Progenitor cell of endocrine pancreas (in vitro differentiated cells): ENCODE data around the gene RBM18. TPM values are rescaled to one million over a fixed set of nuclear protein-coding genes. Genes with fewer than 3 reads are reported as not detected.

Source experiments
- DNase-seq: peaks from one replicate; pipeline ENCODE4 v3.0.0; 2021; ENCODE audit warnings: low spot score; ENCODE audit not compliant: unreplicated experiment
- H3K27ac Mint-ChIP-seq: 2 replicates; pipeline ENCODE4 v1.8.0; 2021; ENCODE audit warnings: mild to moderate bottlenecking, moderate library complexity, mixed read lengths
- H3K27me3 Mint-ChIP-seq: 2 replicates; pipeline ENCODE4 v1.8.0; 2021; ENCODE audit warnings: mixed read lengths
- H3K36me3 Mint-ChIP-seq: 2 replicates; pipeline ENCODE4 v1.8.0; 2022; ENCODE audit warnings: mixed read lengths; ENCODE audit not compliant: insufficient read depth
- H3K4me1 Mint-ChIP-seq: 2 replicates; pipeline ENCODE4 v1.8.0; 2021; ENCODE audit warnings: low read depth, mixed read lengths
- H3K4me3 Mint-ChIP-seq: 2 replicates; pipeline ENCODE4 v1.8.0; 2021; ENCODE audit warnings: low read depth, mild to moderate bottlenecking, moderate library complexity, mixed read lengths
- H3K9me3 Mint-ChIP-seq: 2 replicates; pipeline ENCODE4 v1.8.0; 2021; ENCODE audit warnings: low read depth, mixed read lengths
- total RNA-seq: library from RNA; stranded (reverse); gene quantifications from 2 replicates; pipeline ENCODE4 v1.2.1, GENCODE V29; 2021
- TF ChIP-seq, protein P1 (sequence below): fragments of 200-600 bp; sonication (generic); IDR thresholded peaks from one replicate; pipeline ENCODE4 v1.5.0; 2021; ENCODE audit warnings: antibody characterized with exemption, mild to moderate bottlenecking; ENCODE audit not compliant: unreplicated experiment

RBM18 gene
- total RNA-seq, 1 donor from 2014 or later = 23.6 TPM

DNA sequence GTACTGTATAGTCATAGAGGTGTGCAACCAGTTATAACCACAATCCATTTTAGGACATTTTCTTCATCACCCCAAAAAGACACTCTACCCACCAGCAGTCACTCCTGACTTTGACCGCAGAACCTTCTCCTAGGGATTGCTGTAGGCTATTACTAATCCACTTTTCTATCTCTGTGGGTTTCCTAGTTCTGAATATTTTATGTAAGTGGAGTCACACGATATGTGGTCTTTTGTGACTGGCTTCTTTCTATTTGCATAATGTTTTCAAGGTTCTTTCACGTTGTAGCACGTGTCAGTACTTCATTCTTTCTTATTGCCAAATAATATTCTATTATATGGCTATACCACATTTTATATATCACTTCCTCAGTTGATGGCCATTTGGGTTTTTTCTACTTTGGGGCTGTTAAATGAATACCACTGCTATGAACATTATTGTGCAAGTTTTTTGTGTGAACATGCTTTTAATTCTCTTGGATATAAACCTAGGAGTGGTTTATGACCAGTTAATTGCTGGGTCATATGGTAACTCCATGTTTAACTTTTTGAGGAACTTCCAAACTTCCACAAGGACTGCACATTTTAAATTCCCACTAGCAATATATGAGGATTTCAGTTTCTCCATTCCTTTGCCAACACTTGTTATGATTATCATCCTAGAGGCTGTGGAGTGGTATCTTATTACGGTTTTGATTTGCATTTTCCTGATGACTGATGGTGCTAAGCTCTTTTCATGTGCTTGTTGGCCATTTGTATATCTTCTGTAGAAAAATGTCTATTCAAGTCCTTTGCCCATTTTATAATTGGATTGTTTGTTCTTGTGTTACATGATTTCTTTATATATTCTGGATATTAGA, 37.8 kb upstream of the RBM18 start:
- H3K27me3 Mint-ChIP-seq = no peaks in the 10 kb centered on the region
- TF ChIP-seq, protein P1, sequence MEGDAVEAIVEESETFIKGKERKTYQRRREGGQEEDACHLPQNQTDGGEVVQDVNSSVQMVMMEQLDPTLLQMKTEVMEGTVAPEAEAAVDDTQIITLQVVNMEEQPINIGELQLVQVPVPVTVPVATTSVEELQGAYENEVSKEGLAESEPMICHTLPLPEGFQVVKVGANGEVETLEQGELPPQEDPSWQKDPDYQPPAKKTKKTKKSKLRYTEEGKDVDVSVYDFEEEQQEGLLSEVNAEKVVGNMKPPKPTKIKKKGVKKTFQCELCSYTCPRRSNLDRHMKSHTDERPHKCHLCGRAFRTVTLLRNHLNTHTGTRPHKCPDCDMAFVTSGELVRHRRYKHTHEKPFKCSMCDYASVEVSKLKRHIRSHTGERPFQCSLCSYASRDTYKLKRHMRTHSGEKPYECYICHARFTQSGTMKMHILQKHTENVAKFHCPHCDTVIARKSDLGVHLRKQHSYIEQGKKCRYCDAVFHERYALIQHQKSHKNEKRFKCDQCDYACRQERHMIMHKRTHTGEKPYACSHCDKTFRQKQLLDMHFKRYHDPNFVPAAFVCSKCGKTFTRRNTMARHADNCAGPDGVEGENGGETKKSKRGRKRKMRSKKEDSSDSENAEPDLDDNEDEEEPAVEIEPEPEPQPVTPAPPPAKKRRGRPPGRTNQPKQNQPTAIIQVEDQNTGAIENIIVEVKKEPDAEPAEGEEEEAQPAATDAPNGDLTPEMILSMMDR = no peak
- H3K4me1 Mint-ChIP-seq = peaks cover 1% of the 10 kb centered on the region
- no peak overlapping the region for H3K27ac Mint-ChIP-seq
- H3K4me3 Mint-ChIP-seq = no peak overlapping the region
- H3K36me3 Mint-ChIP-seq = peaks cover 12% of the 10 kb centered on the region
- H3K9me3 Mint-ChIP-seq = no peaks in the 10 kb centered on the region
- no peak for DNase-seq

DNA sequence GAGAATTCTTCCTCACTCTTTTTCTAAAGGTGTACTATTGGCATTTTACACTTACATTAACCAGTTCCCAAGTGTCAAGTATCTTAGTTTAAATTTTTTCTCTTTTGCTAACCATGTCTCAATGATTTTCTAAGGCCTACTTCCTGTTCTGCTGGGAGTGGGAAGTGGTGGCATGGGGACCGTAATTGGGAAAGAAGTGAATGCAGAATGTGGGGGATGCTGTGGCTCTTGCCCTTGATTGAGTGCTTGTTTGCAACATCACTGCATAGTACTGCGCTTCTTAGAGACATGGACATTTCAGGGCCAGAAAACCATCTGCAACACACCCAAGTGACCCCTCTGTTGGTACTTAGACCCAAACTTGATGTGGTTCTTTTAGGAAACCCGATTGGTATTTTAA, 32.9 kb upstream of the RBM18 start:
- Mint-ChIP-seq H3K36me3 (peaks cover 15% of the 10 kb centered on the region), H3K4me1 (no peaks in the 10 kb centered on the region), H3K4me3 (no peak overlapping the region), H3K27ac (no peak overlapping the region), H3K27me3 (no peaks in the 10 kb centered on the region), H3K9me3 (no peaks in the 10 kb centered on the region)
- TF ChIP-seq, protein P1 = no peak
- DNase-seq = no peak

DNA sequence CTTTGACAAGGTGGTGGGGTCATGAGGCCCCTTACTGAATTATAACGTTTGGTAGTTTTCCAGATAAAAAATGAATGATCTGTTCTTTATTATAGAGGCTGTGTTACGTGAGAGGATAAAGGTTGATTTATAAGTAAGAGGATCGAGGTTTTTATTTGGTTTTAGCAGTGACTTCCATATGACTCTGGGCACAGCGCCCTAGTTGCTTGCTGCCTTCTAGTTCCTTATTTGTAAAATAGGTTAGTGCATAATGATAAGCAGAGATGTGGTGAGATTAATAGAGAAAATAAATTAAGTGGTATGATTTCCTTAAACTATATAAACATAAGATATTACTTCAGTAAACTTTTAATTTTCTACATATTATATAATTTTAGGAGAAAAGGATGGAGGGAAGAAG, 29.9 kb upstream of the RBM18 start:
- Mint-ChIP-seq H3K27me3 (no peaks in the 10 kb centered on the region), H3K4me1 (no peaks in the 10 kb centered on the region), H3K27ac (no peak overlapping the region), H3K36me3 (peaks cover 15% of the 10 kb centered on the region), H3K9me3 (no peaks in the 10 kb centered on the region), H3K4me3 (no peak overlapping the region)
- no peak for DNase-seq
- TF ChIP-seq, protein P1 = no peak

DNA sequence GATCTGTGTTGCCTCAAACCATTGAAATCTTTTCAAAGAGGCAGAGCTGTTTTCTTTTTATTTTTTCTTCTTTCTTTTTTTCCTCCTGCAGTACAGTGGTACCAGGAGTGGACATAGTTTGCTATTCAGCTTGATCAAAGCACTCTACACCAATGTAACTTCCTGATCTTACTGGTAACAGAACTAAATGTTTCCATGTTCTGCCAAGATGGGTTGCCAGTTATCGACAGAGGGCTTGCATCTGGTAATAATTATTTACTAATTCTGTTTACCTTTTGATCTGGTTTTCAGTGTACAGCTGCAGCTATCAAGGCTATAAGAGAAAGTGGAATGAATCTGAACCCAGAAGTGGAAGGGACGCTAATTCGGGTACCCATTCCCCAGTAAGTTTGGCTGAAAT, 26.8 kb upstream of the RBM18 start:
- Mint-ChIP-seq H3K27me3 (no peaks in the 10 kb centered on the region), H3K4me3 (no peak overlapping the region), H3K9me3 (no peaks in the 10 kb centered on the region), H3K36me3 (peaks cover 12% of the 10 kb centered on the region), H3K27ac (no peak overlapping the region), H3K4me1 (no peaks in the 10 kb centered on the region)
- TF ChIP-seq, protein P1 = no peak
- no peak for DNase-seq

DNA sequence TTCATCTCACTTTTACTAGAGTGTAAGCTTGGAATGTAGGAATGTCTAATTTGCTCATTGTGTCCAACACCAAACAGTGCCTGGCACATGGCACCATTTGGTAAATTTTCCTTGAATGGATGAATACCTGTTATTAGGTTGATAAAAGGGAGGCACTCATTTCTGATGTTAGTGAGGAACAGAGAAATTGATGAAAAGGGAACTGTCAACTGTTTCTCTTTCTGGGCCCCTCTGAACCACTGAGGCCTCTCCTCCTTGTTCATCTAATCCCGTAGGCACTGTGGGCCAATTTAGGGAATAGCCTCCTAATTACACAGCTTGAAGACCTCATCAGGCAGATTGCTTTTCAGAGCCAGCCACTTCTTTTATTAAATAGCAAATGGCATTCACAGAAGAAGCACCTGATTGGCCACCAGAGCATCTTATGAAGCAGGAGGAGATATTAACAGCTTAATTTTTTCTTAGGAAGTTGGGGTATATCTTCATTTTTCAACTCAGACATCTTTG, 22.6 kb upstream of the RBM18 start:
- no peaks in the 10 kb centered on the region for H3K4me1 Mint-ChIP-seq
- no peaks in the 10 kb centered on the region for H3K27me3 Mint-ChIP-seq
- H3K9me3 Mint-ChIP-seq = no peaks in the 10 kb centered on the region
- TF ChIP-seq, protein P1 = no peak
- no peak overlapping the region for H3K27ac Mint-ChIP-seq
- H3K36me3 Mint-ChIP-seq = peaks cover 8% of the 10 kb centered on the region
- no peak for DNase-seq
- H3K4me3 Mint-ChIP-seq = no peak overlapping the region
